DOHH2 (cell line): ENCODE data around the gene METRN.

Experiments used
- H3F3A ChIP-seq: fragments of 200-600 bp; sonication (generic), shearing (Covaris generic); 2 replicates; pipeline ENCODE4 v1.6.0; 2016; ENCODE audit warnings: antibody characterized with exemption, mild to moderate bottlenecking; ENCODE audit not compliant: control insufficient read depth, insufficient read depth
- H3K27ac ChIP-seq: fragments of 200-600 bp; sonication (generic); 2 replicates; pipeline ENCODE4 v1.5.1; 2014; ENCODE audit warnings: low read depth, mild to moderate bottlenecking, low read length, moderate library complexity
- H3K27me3 ChIP-seq: fragments of 200-600 bp; sonication (generic); 2 replicates; pipeline ENCODE4 v1.6.1; 2014; ENCODE audit warnings: mild to moderate bottlenecking, low read length, mixed read lengths; ENCODE audit not compliant: control insufficient read depth
- H3K36me3 ChIP-seq: fragments of 200-600 bp; sonication (generic); 2 replicates; pipeline ENCODE4 v1.6.1; 2014; ENCODE audit warnings: mild to moderate bottlenecking, low read length, moderate library complexity, mixed read lengths; ENCODE audit not compliant: control insufficient read depth
- H3K4me1 ChIP-seq: fragments of 200-600 bp; sonication (generic); 2 replicates; pipeline ENCODE4 v1.6.1; 2014; ENCODE audit warnings: mild to moderate bottlenecking, low read length, mixed read lengths; ENCODE audit not compliant: control insufficient read depth
- H3K4me2 ChIP-seq: fragments of 200-600 bp; sonication (generic); 2 replicates; pipeline ENCODE4 v1.6.0; 2014; ENCODE audit warnings: mild to moderate bottlenecking, low read length, moderate library complexity
- H3K4me3 ChIP-seq: fragments of 200-600 bp; sonication (generic); 2 replicates; pipeline ENCODE4 v1.5.1; 2014; ENCODE audit warnings: mild to moderate bottlenecking, low read length, mixed read lengths
- H3K79me2 ChIP-seq: fragments of 200-600 bp; sonication (generic); 2 replicates; pipeline ENCODE4 v1.6.1; 2014; ENCODE audit warnings: mild to moderate bottlenecking, low read length, mixed read lengths; ENCODE audit not compliant: control insufficient read depth
- H3K9me2 ChIP-seq: fragments of 200-600 bp; sonication (generic); replicated peaks from 2 replicates; pipeline ENCODE4 v1.6.1; 2014; ENCODE audit warnings: mild to moderate bottlenecking, low read length, mixed read lengths; ENCODE audit not compliant: control insufficient read depth
- H3K9me3 ChIP-seq: fragments of 200-600 bp; sonication (generic); 2 replicates; pipeline ENCODE4 v1.6.1; 2014; ENCODE audit warnings: antibody characterized with exemption, low read length, mixed read lengths; ENCODE audit not compliant: control insufficient read depth, insufficient read depth
- H4K20me1 ChIP-seq: fragments of 200-600 bp; sonication (generic); 2 replicates; pipeline ENCODE4 v1.6.0; 2014; ENCODE audit warnings: low read depth, mild to moderate bottlenecking, antibody characterized with exemption, low read length, moderate library complexity; ENCODE audit not compliant: control insufficient read depth, insufficient read depth
- CTCF ChIP-seq: fragments of 200-600 bp; sonication (generic); IDR thresholded peaks from one replicate; pipeline ENCODE4 v1.5.1; 2014; ENCODE audit warnings: antibody characterized with exemption, mild to moderate bottlenecking, low read depth, low read length; ENCODE audit not compliant: poor library complexity, severe bottlenecking
- EZH2phosphoT487 ChIP-seq: fragments of 200-600 bp; sonication (generic); IDR thresholded peaks from 2 replicates; pipeline ENCODE4 v1.6.1; 2017; ENCODE audit warnings: borderline replicate concordance, mild to moderate bottlenecking, antibody characterized with exemption, low read length, moderate library complexity, mixed read lengths

METRN gene

GRCh38 chr16:717450-718245 is 2.7 kb downstream of the METRN start:
- H3K27me3 ChIP-seq = peaks cover 12% of the 10 kb centered on the region
- no peak overlapping the region for H3K4me3 ChIP-seq
- no peak overlapping the region for H3K4me2 ChIP-seq
- no peaks in the 10 kb centered on the region for H3K9me3 ChIP-seq
- H4K20me1 ChIP-seq = peaks cover 5% of the 10 kb centered on the region; the same call in 1 of the 2 replicates
- peaks cover 15% of the 10 kb centered on the region for H3K36me3 ChIP-seq
- no peak for TF ChIP-seq EZH2phosphoT487
- no peak for TF ChIP-seq CTCF
- no peaks in the 10 kb centered on the region for H3K9me2 ChIP-seq
- peaks cover 11% of the 10 kb centered on the region for H3K79me2 ChIP-seq
- H3K27ac ChIP-seq = no peak overlapping the region
- peaks cover 50% of the 10 kb centered on the region for H3K4me1 ChIP-seq
- H3F3A ChIP-seq = peaks cover 6% of the 10 kb centered on the region; the same call in 1 of the 2 replicates

- no peak overlapping the region for H3K27ac ChIP-seq
- TF ChIP-seq EZH2phosphoT487 = no peak
- TF ChIP-seq CTCF = no peak
- H3K27me3 ChIP-seq = peaks cover 12% of the 10 kb centered on the region
- H3K79me2 ChIP-seq = peaks cover 11% of the 10 kb centered on the region
- H3F3A ChIP-seq = peaks cover 7% of the 10 kb centered on the region; the same call in 1 of the 2 replicates
- H3K4me1 ChIP-seq = peaks cover 58% of the 10 kb centered on the region
- no peak overlapping the region for H3K4me3 ChIP-seq
- H3K9me3 ChIP-seq = no peaks in the 10 kb centered on the region
- H4K20me1 ChIP-seq = peaks cover 6% of the 10 kb centered on the region; the same call in 1 of the 2 replicates
- H3K9me2 ChIP-seq = no peaks in the 10 kb centered on the region
- H3K36me3 ChIP-seq = peaks cover 23% of the 10 kb centered on the region
- H3K4me2 ChIP-seq = no peak overlapping the region
Measured at GRCh38 chr16:718389-718788, 3.5 kb downstream of the METRN start.

- peak overlapping the region; percentile 96 for H3K4me2 ChIP-seq
- peaks cover 26% of the 10 kb centered on the region for H3K36me3 ChIP-seq
- peaks cover 7% of the 10 kb centered on the region; the same call in 1 of the 2 replicates for H3F3A ChIP-seq
- no peaks in the 10 kb centered on the region for H3K9me3 ChIP-seq
- H3K9me2 ChIP-seq = no peaks in the 10 kb centered on the region
- H3K27me3 ChIP-seq = peaks cover 12% of the 10 kb centered on the region
- peaks cover 8% of the 10 kb centered on the region; the same call in 1 of the 2 replicates for H4K20me1 ChIP-seq
- no peak overlapping the region for H3K27ac ChIP-seq
- peaks cover 11% of the 10 kb centered on the region for H3K79me2 ChIP-seq
- H3K4me3 ChIP-seq = peak overlapping the region; percentile 99
- TF ChIP-seq CTCF (no peak), EZH2phosphoT487 (no peak)
- peaks cover 63% of the 10 kb centered on the region for H3K4me1 ChIP-seq
Measured at GRCh38 chr16:718922-719321, 4.0 kb downstream of the METRN start.
